PC-3 (cell line): ENCODE results near the gene SMG9. TPM values are rescaled to one million over a fixed set of nuclear protein-coding genes. Genes with fewer than 3 reads are reported as not detected.

Experiments used
- ATAC-seq: fragments of 200-7000 bp; cut with Tn5 transposase; 2 replicates; pipeline ENCODE4 v1.9.1; 2020; ENCODE audit warnings: mild to moderate bottlenecking, moderate library complexity
- Bru-seq: library from RNA; stranded (reverse); fragments of 400-500 nt; gene quantifications from one replicate; lab custom pipeline; 2021; lab: Mats Ljungman, UMichigan
- BruChase-seq, 2 experiments: library from RNA; stranded (reverse); fragments of 400-500 nt; gene quantifications; one replicate each; lab custom pipeline; 2021; lab: Mats Ljungman, UMichigan
- BruUV-seq: library from RNA; stranded (reverse); fragments of 400-500 nt; replicated peaks from 2 replicates; lab custom pipeline; 2021; lab: Mats Ljungman, UMichigan
- CTCF ChIA-PET: fragments of 300-600 bp; sonication (Branson Sonifier 250); formaldehyde crosslinking; loops from one replicate; lab custom pipeline; 2022; ENCODE audit warnings: antibody characterized with exemption; lab: Charles Lee
- POLR2A ChIA-PET: fragments of 300-600 bp; sonication (Branson Sonifier 250); formaldehyde crosslinking; loops from one replicate; lab custom pipeline; 2022; ENCODE audit warnings: antibody characterized with exemption; ENCODE audit not compliant: unreplicated experiment; lab: Charles Lee
- DNase-seq: peaks from one replicate; pipeline ENCODE4 v3.0.0-alpha.2; 2015
- H2AFZ ChIP-seq: fragments of 300-600 bp; sonication (generic); 2 replicates; pipeline ENCODE4 v1.6.0; 2016; ENCODE audit warnings: antibody characterized with exemption, low read length
- H3F3A ChIP-seq: fragments of 300-600 bp; sonication (generic); one replicate; pipeline ENCODE4 v1.6.0; 2017; ENCODE audit warnings: antibody characterized with exemption, low read length, control low read depth, mild to moderate bottlenecking; ENCODE audit not compliant: unreplicated experiment
- H3K27ac ChIP-seq: fragments of 300-600 bp; sonication (generic); 2 replicates; pipeline ENCODE4 v1.5.1; 2016; ENCODE audit warnings: mild to moderate bottlenecking, low read length
- H3K27me3 ChIP-seq: fragments of 300-600 bp; sonication (generic); 2 replicates; pipeline ENCODE4 v1.6.1; 2016; ENCODE audit warnings: low read length, mixed read lengths
- H3K36me3 ChIP-seq: fragments of 300-600 bp; sonication (generic); 2 replicates; pipeline ENCODE4 v1.6.1; 2016; ENCODE audit warnings: low read depth, mixed run types, low read length, mixed read lengths
- H3K4me1 ChIP-seq: fragments of 300-600 bp; sonication (generic); 2 replicates; pipeline ENCODE4 v1.5.1; 2016; ENCODE audit warnings: low read length; ENCODE audit not compliant: insufficient read depth
- H3K4me2 ChIP-seq: fragments of 300-600 bp; sonication (generic); 2 replicates; pipeline ENCODE4 v1.6.0; 2016; ENCODE audit warnings: low read length
- H3K4me3 ChIP-seq: fragments of 300-600 bp; sonication (generic); 2 replicates; pipeline ENCODE4 v1.5.1; 2016; ENCODE audit warnings: mild to moderate bottlenecking, low read length, mixed read lengths
- H3K79me2 ChIP-seq: fragments of 300-600 bp; sonication (generic); 2 replicates; pipeline ENCODE4 v1.6.1; 2017; ENCODE audit warnings: low read length, mixed read lengths
- H3K9ac ChIP-seq: fragments of 300-600 bp; sonication (generic); 2 replicates; pipeline ENCODE4 v1.6.0; 2016; ENCODE audit warnings: mild to moderate bottlenecking, low read length
- H3K9me2 ChIP-seq: fragments of 300-600 bp; sonication (generic); replicated peaks from 2 replicates; pipeline ENCODE4 v1.6.1; 2016; ENCODE audit warnings: mixed run types, low read length, mixed read lengths
- H3K9me3 ChIP-seq: fragments of 300-600 bp; sonication (generic); 2 replicates; pipeline ENCODE4 v1.6.1; 2016; ENCODE audit warnings: low read length, mixed read lengths
- H4K20me1 ChIP-seq: fragments of 300-600 bp; sonication (generic); 2 replicates; pipeline ENCODE4 v1.6.1; 2016; ENCODE audit warnings: low read length, mixed read lengths
- EZH2 ChIP-seq: fragments of 300-600 bp; sonication (generic); IDR thresholded peaks from one replicate; pipeline ENCODE4 v1.6.1; 2017; ENCODE audit warnings: antibody characterized with exemption, mild to moderate bottlenecking, low read length; ENCODE audit not compliant: unreplicated experiment
- EZH2phosphoT487 ChIP-seq: fragments of 300-600 bp; sonication (generic); IDR thresholded peaks from 2 replicates; pipeline ENCODE4 v1.6.1; 2018; ENCODE audit warnings: mild to moderate bottlenecking, antibody characterized with exemption, low read length, borderline replicate concordance
- intact Hi-C: fragments of 100-400 bp; cut with micrococcal nuclease; formaldehyde crosslinking; loops from 2 replicates; pipeline ENCODE4 v1.9.0; 2023
- long read RNA-seq: library from polyadenylated mRNA; unstranded; transcript quantifications from one replicate; pipeline ENCODE4 v2.0.0, GENCODE V29; 2021; ENCODE audit not compliant: unreplicated experiment
- total RNA-seq: library from RNA; depleted of rRNA; stranded (reverse); fragments of >200 nt; gene quantifications from 2 replicates; pipeline ENCODE4 v1.2.3, GENCODE V29; 2014; rRNA removed
- TF ChIP-seq, protein P1 (sequence below): fragments of 300-600 bp; sonication (generic); conservative IDR thresholded peaks from 2 replicates; pipeline ENCODE4 v1.5.1; 2017; ENCODE audit warnings: antibody characterized with exemption, low read depth, mild to moderate bottlenecking, low read length

Gene SMG9, protein sequence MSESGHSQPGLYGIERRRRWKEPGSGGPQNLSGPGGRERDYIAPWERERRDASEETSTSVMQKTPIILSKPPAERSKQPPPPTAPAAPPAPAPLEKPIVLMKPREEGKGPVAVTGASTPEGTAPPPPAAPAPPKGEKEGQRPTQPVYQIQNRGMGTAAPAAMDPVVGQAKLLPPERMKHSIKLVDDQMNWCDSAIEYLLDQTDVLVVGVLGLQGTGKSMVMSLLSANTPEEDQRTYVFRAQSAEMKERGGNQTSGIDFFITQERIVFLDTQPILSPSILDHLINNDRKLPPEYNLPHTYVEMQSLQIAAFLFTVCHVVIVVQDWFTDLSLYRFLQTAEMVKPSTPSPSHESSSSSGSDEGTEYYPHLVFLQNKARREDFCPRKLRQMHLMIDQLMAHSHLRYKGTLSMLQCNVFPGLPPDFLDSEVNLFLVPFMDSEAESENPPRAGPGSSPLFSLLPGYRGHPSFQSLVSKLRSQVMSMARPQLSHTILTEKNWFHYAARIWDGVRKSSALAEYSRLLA
- total RNA-seq (48.8 and 49.1 TPM in 2 replicates), Bru-seq, nascent RNA (percentile 77 among the genes with signal in this experiment), BruChase-seq, experiment 1, labeled RNA remaining after a 6-hour chase (percentile 83 among the genes with signal in this experiment), BruChase-seq, experiment 2, labeled RNA remaining after a 2-hour chase (percentile 85 among the genes with signal in this experiment)
- long read RNA-seq, full-length matches to known transcripts, result 6 of 35 reads
- long read RNA-seq, partial matches to known transcripts, result 15 of 35 reads
- long read RNA-seq, other reads (novel, unspliced or antisense), result 14 of 35 reads

DNA sequence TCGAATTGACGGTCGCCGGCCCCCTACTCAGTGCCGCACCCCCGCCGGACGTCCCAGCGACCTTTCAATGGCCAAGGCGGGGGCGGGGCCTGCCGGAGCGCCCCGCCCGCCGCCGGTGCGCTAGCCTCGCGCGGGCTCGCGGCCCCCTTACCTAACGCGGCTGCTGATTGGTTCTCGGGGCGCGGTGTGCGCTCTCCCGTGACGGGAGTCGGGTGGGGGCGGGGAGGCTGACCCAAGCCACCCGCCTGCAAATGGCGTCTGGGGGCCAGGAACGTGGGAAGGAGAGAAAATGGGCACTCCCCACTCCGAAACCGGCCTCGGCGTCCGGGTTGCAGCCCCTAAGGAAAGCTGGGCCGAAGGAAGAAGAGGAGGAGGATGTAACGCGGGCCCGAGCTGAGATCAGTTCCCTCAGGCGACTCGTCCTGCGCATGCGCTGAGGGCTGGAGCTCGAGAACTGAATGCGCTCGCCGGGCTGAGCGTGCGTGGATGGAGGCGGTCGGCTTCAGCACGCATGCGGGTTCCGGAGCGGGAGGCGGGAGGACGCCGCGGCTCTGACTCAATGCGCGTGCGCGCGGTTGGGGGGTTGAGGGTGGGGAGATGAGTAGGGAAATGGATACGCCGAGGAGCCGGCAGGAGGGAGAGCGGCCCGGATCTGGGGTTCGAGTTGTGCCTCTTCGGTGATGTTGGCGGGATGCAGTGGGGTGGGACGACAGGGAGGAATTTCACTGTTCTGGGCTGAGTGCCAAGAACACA lies at the start of gene SMG9:
TSS of gene SMG9 (minus strand) at position 460 of the 753 bp plus-strand sequence. CDS start 4,221 bp downstream, outside the sequence.
- Histone ChIP-seq H3F3A (peaks cover 3% of the 10 kb centered on the region), H3K27ac (peak within 1 kb of the TSS; percentile 99), H3K9me2 (no peaks in the 10 kb centered on the region), H3K4me2 (peak within 1 kb of the TSS; percentile 94), H3K4me1 (peaks cover 66% of the 10 kb centered on the region), H3K4me3 (peak within 1 kb of the TSS; percentile 96), H2AFZ (peak within 1 kb of the TSS; percentile 71), H3K36me3 (0 out of 2 replicates have a peak, but pooled peaks cover 9% of the 10 kb centered on the region), H3K9me3 (no peaks in the 10 kb centered on the region), H3K79me2 (peaks cover 41% of the 10 kb centered on the region), H4K20me1 (no peaks in the 10 kb centered on the region), H3K9ac (peak within 1 kb of the TSS; percentile 94), H3K27me3 (no peaks in the 10 kb centered on the region)
- POLR2A ChIA-PET, result interaction anchor here (0.7 to 1.4 kb wide), 2 partner anchors 30 to 86 kb away, joined by 3 to 5 read pairs; no protein-coding TSS in a partner anchor
- BruUV-seq, result no TSS peak
- ATAC-seq, result peak; percentile 64
- intact Hi-C loops, result no loop called here
- CTCF ChIA-PET, result interaction anchor here (0.5 to 0.9 kb wide), 3 partner anchors 85 to 291 kb away, joined by 3 to 12 read pairs (median 4); partner anchors contain the start of gene PLAUR
- DNase-seq, result peak; percentile 95
- TF ChIP-seq EZH2 (no peak), EZH2phosphoT487 (no peak; the same call in 1 of the 2 replicates)
- TF ChIP-seq, protein P1, sequence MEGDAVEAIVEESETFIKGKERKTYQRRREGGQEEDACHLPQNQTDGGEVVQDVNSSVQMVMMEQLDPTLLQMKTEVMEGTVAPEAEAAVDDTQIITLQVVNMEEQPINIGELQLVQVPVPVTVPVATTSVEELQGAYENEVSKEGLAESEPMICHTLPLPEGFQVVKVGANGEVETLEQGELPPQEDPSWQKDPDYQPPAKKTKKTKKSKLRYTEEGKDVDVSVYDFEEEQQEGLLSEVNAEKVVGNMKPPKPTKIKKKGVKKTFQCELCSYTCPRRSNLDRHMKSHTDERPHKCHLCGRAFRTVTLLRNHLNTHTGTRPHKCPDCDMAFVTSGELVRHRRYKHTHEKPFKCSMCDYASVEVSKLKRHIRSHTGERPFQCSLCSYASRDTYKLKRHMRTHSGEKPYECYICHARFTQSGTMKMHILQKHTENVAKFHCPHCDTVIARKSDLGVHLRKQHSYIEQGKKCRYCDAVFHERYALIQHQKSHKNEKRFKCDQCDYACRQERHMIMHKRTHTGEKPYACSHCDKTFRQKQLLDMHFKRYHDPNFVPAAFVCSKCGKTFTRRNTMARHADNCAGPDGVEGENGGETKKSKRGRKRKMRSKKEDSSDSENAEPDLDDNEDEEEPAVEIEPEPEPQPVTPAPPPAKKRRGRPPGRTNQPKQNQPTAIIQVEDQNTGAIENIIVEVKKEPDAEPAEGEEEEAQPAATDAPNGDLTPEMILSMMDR, result no peak

DNA sequence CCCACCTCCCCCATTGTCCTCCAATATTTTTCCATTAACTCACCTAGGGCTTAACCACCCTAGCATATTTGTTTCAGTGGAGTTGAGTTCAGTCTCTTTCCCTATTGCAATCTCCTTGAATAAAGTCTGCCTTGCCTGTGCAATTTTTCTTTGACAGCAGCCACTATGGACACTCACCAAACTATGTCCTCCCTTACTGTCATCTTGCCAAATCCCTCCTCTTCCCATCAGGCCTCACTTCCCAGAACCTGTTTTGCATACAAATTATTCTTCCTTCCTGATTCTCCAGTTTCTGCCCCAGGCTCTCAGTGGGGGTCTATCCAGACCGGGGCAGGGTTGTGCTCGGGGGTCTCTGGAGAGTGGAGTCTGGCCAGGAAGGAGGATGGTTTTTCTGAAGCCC lies 49.7 kb upstream of the SMG9 start:
- no peaks in the 10 kb centered on the region for H3F3A ChIP-seq
- H3K4me1 ChIP-seq, result peaks cover 5% of the 10 kb centered on the region
- no peaks in the 10 kb centered on the region for H3K27me3 ChIP-seq
- H2AFZ ChIP-seq, result no peak overlapping the region
- POLR2A ChIA-PET, result no interaction called here
- intact Hi-C loops, result no loop called here
- CTCF ChIA-PET, result no interaction called here
- no peaks in the 10 kb centered on the region for H4K20me1 ChIP-seq
- no peak overlapping the region for H3K4me3 ChIP-seq
- H3K27ac ChIP-seq, result no peak overlapping the region
- ATAC-seq, result no peak
- no peaks in the 10 kb centered on the region for H3K79me2 ChIP-seq
- H3K9me3 ChIP-seq, result no peaks in the 10 kb centered on the region
- no peak overlapping the region for H3K9ac ChIP-seq
- no peaks in the 10 kb centered on the region for H3K36me3 ChIP-seq
- no peak for DNase-seq
- no peak overlapping the region for H3K4me2 ChIP-seq
- no TSS peak for BruUV-seq
- no peaks in the 10 kb centered on the region for H3K9me2 ChIP-seq
- TF ChIP-seq EZH2, result no peak
